HS-27A (cell line): ENCODE data around the gene SLIT3.
"Not testable (repeated sequence)": the region's sequence is repeated elsewhere in the genome, so short reads cannot be mapped to it uniquely, and the experiment has no call there.

Experiments used
- DNase-seq: peaks from one replicate; pipeline ENCODE4 v3.0.0-alpha.2; 2012; ENCODE audit warnings: low read depth, missing footprints

SLIT3 gene

DNA sequence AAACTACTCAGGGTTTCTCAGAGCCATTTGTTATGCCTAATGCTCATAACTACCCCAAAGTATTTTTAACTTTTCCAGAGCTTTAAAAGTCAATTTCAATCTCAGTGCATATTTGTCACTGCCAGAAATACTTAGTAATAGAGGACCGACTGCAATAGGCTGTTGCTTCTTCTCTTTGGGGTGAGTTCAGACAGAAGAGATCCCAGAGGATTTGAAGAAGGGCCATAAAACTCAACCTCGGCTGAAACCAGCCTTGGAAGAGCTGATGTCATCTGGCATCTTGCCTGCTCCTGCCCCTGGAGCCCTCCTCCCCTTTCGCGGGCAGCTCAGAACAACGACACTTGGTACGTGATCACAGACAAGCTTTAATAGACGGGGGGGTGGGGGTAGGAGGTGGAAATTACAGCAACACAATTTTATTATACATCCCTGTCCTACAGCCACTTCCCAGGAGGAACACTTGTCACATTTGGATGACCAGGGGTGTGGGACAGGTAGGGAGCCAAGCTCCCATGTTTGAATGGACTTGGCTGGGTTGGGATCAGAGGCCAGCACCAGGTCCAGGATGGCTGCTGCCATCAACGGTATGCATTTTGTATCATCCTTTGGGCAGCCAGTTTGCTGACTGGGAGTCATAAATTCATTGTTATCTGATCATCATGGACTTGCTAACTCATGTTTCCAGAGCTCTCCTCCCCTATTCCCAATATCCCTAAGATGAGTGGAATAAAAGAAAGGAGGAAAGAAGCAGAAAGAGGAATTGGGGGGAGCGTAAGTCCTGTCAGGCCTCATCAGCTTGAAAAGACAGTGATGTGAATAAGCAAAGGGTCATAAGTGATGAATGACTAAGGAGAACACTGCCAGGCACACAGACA is 535.2 kb downstream of the SLIT3 start:
- no peak for DNase-seq

DNA sequence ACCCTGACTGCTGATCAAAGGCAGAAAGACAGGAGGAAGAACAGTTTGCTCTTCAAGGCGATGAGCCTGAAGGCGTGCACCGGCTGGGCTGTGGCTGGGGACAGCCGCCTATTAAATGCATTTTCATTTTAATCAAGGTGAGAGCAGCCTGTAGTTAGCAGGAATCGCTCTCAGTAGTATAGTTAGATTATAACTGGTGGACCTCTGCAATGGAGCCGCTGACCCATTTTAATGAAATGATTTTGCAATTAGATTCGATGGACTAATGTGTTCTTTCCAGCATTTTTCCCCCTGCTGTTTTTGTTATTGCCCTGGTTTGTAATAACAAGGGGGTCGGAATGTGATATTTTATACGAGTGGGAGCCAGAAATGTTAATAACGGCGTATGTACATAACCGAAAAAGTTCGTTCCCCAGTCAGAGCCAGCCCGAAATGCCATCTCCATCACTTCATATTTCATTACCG is 535.8 kb downstream of the SLIT3 start:
- DNase-seq: no peak

DNA sequence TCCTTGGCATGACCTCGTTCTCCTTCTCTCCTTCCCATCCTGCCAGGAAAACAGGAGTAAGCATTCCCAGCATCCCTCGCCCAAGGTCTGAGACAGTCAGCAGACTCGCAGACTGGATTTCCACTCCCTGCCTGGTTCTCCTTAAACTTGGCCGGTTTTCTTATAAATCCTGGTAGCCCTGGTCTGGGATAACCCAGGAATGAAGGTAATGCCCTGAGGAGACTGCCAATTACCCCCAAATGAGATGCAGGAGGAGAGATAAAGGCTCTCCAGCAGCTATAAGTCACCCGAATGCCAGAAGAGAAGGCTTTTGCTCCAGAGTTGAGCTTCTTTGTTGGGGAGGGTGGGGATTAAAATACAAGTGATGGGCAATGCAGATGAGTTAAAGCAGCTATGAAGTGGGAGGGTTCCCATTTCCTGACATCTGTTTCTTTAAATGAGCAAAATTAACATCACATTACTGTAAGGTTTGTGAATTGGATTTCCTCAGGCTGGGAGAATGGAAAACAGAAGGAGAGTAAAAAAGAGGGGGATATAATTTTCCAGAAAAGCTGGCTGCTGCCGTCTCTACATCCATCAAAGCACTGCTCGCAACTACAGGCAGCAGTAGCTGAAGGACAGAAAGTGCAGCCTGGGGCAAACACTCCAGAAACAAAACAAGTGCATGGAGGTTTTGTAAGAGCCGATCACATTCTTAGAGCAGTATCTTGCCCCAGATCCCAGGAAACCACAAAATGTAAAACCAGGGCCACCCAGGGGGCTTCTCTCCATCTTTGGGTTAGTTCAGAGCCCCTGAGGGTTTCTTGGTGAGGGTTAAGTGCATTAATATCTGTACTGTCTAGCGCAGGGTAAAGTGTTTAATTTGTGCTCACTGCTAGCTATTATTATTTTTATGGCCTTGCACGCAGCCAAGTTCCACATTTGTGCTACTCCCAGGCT is 544.2 kb downstream of the SLIT3 start:
- DNase-seq: no peak

DNA sequence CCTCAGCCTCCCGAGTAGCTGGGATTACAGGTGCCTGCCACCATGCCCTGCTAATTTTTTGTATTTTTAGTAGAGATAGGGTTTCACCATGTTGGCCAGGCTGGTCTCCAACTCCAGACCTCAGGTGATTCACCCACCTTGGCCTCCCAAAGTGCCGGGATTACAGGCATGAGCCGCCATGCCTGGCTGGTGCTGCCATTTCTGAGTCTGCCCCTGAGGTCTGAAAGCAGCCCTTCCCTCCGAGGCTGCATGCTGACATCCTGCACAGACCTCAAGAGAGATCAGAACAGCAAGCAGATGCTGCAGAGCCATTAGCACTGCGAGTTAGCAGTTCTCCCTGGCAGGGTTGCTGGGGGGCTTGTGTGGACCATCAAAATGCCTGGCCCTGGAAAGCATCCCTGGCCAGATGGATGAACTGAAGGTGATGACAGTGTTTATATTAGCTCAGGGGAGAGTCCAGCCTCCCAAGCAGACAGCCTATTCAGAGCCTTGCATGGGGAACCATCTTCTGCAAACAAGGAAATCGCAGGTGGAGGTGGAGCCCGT is 545.3 kb downstream of the SLIT3 start:
- no peak for DNase-seq

DNA sequence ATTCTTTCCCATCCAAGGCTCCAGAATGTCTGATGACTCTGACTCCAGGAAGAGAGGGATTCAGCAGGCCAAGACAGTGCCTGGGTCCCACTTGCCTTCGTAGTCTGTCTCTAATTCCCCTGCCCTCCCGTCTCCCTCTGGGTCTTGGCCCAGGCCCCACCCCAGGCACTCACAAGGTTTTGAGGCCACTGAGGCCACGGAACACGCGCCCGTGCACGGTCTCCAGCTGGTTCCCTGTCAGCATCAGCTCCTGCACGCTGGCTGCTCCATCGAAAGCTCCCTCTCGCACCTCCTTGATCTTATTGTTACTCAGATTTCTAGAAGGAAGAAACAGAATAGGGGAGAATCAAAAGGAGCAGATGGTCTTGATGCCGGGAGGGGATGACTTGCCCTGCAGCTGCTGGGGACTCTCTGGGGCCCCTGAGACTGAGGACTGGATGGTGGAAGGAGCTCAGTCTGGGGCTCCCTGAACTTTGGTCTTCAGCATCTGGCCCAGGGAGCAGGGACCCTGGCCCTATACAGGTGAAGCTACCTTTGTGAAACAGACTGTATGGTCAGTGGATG is 547.2 kb downstream of the SLIT3 start:
- no peak for DNase-seq

DNA sequence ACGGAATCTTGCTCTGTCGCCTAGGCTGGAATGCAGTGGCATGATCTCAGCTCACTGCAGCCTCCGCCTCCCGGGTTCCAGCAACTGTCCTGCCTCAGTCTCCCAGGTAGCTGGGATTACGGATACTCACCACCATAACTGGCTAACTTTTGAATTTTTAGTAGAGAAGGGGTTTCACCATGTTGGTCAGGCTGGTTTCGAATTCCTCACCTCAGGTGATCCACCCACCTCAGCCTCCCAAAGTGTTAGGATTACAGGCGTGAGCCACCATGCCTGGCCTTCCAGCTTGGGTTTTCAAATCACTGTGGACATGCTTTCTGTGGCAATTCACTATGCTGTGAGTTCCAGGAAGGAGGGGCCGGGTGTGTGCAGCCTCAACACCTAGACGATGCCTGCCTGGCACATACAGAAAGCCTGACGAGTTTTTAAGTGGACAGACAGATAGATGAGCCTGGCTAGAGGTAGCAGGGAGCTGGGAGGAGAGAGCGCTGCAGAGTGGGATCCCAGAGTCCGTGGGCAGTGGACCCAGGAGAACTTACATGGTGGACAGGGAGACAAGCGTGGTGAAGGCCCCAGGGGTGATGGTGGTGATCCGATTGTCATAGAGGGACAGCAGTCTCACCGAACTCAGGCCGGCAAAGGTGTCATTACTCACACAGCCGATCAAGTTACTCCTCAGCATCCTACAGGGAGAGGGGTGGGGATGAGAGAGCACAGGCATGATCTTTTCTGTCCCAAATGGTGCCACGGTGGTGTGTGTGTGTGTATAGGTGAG is 548.3 kb downstream of the SLIT3 start:
- no peak for DNase-seq

DNA sequence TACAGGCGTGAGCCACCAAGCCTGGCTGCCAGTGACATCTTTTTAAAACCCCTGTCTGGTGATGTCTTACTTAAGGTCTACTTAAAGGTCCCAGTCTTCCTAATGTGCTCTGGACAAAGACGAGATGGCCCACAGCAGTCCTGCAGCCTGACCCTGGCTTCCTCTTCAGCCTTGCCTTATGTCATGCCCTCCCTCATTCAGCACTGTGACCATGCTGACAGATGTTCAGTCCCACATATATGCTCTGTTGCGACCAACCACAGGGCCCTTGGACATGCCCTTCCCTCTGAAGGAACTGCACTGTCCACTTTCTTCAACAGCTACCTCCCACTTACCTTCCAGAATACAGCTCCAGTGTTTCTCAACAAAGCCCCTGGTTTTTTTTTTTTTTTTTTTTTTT is 548.9 kb downstream of the SLIT3 start:
- DNase-seq: no peak

DNA sequence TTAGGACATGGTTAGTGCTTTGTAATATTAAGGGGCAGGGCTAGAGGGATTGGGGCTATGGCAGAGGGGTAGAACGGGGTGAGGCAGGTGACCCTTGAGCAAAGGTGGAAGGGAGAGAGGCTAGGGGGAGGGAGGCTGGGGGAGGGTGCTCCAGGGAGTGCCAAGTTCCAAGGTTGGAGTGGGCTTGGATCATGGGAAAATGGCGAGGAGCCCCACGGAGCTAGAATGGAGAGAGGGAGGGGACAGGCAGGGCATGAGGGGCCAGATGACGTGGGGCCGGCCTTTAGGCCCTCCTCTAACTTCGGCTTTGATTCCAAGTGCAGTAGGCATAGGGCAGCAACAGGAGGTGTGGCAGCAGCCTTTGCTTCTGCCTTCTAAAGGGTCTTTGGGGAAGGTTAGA is 550.0 kb downstream of the SLIT3 start:
- DNase-seq: no peak

DNA sequence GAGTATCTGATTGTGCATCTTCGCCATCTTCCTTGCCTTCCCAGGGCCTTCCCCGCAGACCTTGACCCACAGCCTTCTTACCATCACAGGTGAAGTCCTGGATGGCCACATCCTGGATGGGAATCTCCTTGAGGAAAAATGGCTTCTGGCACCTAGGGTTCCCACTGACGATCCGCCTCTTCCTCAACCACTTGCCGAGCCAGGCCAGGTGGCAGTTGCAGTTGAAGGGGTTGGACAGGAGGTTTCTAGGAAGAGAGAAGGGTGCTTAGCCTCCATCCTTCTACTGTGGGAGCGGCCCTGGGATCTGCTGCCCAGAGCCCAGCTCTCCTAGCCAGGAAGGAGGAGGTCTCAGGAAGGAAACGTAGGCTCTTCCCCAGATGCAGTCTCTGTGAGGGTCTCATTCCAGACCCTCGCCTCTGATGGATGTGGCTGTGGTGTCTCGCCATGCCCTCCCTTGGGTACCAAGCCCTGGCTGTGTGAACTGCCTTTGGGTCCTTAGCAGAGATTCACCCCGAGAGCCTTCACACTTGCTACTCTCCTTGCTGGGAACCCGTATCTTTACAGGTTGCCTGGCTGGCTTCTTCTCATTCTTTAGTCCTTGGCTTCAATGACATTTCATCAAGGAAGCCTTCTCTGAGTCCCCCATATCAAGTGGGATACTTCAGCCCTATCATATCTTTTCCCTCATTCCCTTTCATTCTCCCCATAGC is 551.4 kb downstream of the SLIT3 start:
- DNase-seq: no peak

DNA sequence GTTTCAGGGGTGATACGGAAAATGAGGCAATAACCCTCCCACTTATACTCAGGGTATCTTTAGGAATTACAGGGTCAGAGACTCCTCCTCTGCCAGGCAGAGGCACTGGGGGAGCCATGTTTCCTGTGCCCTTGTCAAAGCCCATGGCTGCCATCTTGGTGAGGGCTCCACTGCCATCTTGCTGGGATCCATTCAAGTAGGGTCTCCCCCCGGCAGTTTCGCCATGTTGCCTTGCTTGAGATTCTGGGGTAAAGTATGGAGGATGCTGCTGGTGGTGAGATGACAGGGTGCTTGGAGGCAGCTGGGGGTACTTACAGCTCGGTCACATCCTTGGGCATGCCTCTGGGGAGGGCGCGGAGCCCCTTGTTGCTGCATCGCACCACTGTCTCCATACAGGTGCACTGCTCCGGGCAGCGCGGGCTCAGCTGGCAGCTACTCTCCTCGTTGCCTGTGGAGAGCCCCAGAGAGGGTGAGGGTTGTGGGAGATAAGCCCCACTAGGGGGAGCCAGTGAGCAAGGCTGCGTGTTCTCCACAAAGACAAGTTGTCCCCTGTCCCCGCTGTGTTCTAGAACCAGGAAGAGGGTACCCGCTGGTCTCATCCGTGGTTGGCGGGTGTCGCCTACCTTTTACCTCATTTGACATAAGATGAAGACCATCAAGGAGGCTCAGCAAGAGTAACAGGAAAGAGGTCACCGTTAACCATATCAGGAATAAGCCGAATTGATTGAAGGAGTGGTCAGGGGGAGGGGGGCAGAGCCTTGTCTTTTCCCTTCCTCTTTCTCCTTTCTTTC is 552.8 kb downstream of the SLIT3 start:
- DNase-seq: no peak

DNA sequence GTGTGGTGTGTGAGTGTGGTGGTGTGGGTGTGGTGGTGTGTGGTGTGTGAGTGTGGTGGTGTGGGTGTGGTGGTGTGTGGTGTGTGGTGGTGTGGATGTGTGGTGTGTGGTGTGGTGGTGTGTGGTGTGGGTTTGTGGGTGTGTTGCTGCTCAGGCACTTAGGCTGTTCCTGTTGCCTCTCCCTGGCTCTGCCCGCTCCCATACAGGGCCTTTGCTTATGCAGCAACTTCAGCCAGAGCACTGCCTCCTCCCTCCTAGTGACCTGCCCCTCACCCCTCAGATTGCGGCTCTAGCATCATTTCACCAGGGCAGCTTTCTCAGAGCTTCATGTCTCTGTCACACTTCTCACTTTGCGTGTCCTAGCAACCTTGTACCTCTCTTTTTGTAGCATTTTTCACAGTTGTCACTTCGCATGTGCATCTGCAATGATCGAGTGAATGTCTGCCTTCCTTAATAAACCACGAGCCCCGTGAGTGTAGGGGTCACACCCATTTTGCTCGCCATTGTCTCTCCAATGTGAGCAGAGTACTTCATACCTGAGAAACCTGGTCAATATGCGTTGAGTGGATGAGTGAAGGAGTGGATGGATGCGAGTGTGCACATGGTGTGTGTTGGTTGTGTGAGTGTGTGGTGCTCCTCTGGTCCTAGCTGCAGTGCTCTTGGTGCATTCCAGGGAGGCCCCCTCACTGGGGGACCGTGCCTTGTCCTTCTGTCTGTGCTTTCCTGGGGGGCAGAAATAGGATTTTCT is 553.9 kb downstream of the SLIT3 start:
- no peak for DNase-seq

DNA sequence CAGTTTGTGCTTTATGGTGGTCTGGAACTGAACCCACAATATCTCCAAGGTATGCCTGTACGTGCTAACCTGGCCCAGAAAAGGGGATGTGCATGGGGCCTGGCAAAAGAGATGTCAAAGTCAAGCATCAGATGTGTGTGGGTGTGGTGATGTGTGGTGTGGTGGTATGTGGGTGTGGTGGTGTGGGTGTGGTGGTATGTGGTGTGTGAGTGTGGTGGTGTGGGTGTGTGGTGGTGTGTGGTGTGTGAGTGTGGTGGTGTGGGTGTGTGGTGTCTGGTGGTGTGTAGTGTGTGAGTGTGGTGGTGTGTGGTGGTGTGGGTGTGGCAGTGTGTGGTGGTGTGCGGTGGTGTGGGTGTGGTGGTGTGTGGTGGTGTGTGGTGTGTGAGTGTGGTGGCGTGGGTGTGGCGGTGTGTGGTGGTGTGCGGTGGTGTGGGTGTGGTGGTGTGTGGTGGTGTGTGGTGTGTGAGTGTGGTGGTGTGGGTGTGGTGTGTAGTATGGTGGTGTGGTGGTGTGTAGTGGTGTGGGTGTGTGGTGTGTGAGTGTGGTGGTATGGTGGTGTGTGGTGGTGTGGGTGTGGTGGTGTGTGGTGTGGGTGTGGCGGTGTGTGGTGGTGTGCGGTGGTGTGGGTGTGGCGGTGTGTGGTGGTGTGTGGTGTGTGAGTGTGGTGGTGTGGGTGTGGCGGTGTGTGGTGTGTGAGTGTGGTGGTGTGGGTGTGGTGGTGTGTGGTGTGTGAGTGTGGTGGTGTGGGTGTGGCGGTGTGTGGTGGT is 554.6 kb downstream of the SLIT3 start:
- DNase-seq: not testable (repeated sequence)

DNA sequence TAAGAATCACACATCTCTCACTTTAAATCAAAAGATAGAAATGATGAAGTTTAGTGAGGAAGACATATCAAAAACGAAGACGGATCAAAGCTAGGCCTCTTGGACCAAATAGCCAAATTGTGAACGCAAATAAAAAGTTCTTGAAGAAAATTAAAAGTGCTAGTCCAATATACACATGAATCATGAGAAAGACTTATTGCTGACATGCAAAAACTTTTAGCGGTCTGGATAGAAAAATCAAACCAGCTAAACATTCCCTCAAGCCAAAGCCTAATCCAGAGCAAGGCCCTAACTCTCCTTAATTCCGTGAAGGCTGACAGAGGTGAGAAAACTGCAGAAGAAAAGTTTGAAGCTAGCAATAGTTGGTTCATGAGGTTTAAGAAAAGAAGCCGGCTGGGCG is 557.3 kb downstream of the SLIT3 start:
- no peak for DNase-seq

DNA sequence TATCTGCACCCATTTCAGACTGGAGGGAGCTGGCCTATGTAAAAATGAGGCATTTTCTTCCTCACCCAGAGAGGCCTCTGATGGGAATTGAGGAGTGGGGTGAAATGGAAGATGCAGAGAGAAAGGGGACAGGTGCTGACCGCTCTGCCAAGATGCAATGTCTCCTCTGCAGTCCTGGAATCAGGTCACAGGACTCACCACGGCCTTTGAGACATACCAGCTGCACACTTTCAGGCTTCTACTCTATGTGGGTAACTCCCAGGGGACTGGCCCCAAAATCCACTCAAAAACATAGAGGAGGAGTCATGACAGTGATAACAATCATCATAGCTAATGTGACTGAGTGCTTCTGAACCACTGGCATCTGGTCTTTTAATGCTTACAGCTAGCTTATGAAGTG is 558.6 kb downstream of the SLIT3 start:
- DNase-seq: not testable (repeated sequence)

DNA sequence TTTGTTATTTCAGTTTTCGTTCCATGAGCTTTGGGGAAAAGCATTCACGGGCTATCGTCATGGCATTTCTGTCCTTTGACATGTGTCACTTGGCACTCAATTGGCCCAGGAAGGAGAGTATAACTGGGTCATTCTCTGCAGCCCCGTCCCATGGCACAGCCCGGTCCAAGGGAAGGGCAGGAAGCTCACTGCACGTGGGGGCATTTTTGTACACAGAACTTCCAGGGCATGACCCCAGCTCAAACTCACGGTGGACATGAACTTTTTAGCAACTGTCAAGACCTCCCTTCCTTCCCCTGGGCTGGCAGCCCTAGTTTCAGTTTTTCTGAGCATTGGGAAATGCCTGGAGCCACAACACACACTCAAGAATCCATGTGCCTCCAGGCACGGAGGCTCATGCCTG is 560.1 kb downstream of the SLIT3 start:
- DNase-seq: no peak

DNA sequence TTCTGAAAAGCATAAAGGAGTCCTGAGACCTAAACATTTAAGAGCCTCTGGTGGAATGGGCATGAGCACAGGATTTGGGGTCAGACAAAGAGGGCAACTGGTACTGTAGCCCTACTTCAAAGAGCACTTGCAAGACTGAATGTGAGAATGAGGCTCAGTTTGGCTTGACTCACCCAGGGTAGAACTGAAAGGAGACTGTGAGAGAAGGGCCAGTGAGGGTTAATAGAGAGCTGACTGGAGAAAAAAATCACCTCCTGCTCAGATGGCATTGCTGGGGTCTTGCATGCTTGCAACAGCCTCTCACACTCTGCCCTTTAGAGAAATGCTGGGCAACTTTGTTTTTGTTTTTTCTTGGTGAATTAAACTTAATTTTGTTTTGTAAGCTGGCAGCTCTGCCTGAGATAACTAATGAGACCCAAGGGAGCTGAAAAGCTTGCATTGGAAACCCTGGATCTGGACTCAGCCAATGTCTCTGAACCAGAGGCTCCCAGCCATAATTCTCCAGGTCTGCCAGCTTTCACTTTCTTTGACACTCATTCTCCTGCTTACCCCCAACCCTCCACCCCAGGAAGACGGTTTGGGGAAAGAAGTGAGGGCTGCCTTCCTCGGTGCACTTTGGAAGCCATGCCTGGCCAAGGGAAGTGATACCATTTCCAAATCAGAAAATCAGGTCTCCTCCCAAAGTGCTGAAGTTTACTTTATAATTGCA is 560.7 kb downstream of the SLIT3 start:
- no peak for DNase-seq

DNA sequence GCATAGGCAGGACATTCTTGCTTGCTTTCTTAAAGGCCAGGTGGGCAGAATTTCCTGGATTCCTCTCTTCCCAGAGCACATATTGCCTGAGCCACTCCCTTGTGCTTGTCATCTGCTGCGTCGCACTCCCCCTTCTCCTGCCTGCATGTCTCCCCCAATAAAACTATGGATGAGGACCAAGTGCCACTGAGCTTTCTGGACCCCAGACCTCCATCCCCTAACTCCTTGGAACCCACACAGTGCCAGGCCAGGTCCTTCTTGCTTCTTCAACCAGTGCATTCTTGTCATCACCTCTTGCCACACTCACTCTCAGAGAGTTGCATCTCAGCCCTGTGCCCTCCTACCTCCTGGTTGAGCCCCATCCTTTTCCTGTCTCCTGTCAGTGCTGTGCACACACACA is 563.9 kb downstream of the SLIT3 start:
- no peak for DNase-seq

DNA sequence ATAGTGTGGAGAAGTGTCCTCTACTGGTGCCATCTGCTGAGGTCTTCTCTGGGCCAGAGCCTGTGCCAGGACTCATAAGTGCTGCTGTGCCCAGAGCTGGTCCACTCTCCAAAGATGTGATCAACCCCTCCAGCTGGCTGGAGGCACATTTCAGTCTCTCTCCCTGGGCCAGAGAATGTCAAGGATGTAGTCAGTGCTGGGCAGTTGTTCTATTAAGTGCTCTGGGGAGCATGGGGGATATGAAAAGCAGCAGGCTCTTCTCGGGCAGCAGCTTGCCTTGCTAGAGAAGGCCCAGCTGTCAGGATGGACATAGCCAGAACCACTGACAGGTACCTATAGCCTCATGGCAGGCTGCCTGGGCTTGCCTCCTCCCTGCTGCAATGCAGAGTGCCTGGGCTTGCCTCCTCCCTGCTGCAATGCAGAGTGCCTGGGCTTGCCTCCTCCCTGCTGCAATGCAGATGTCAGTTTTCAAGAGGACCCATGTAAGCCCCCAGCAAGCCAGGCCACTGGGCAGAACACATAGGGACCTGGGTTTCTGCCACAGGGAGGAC is 564.6 kb downstream of the SLIT3 start:
- DNase-seq: no peak
